GM12875 (cell line): ENCODE data around the gene VIT.

ENCODE experiments used
- H3K4me3 ChIP-seq: one replicate; pipeline ENCODE4 v1.5.1; 2011; ENCODE audit warnings: low read depth, low read length, control low read depth
- CTCF ChIP-seq: IDR thresholded peaks from 2 replicates; pipeline ENCODE4 v1.5.1; 2011; ENCODE audit warnings: low read depth, mild to moderate bottlenecking, control low read depth, inconsistent platforms, low read length, moderate library complexity, borderline replicate concordance; ENCODE audit not compliant: insufficient read depth

VIT gene

GRCh38 chr2:36667931-36668330 is 28.6 kb upstream of the VIT start:
- no peak for TF ChIP-seq CTCF

GRCh38 chr2:36670881-36671595 is 25.5 kb upstream of the VIT start:
- no peak overlapping the region for H3K4me3 ChIP-seq
- TF ChIP-seq CTCF: no peak

More at GRCh38 chr2:36667931-36668330, 28.6 kb upstream of the VIT start:
- H3K4me3 ChIP-seq: no peak overlapping the region

GRCh38 chr2:36671731-36672130 is 24.8 kb upstream of the VIT start:
- H3K4me3 ChIP-seq: no peak overlapping the region
- no peak for TF ChIP-seq CTCF

GRCh38 chr2:36672199-36672598 is 24.3 kb upstream of the VIT start:
- TF ChIP-seq CTCF: peak; percentile 18; the same call in 1 of the 2 replicates
- H3K4me3 ChIP-seq: no peak overlapping the region

GRCh38 chr2:36675579-36676282 is 20.8 kb upstream of the VIT start:
- TF ChIP-seq CTCF: no peak
- no peak overlapping the region for H3K4me3 ChIP-seq

- TF ChIP-seq CTCF: no peak
- H3K4me3 ChIP-seq: no peak overlapping the region
These were observed 20.1 kb upstream of the VIT start for GRCh38 chr2:36676364-36676763.

GRCh38 chr2:36677386-36677785 is 19.1 kb upstream of the VIT start:
- TF ChIP-seq CTCF: no peak
- no peak overlapping the region for H3K4me3 ChIP-seq
